ENCODE results near the gene CTBP1.

The CTBP1 gene

DNA sequence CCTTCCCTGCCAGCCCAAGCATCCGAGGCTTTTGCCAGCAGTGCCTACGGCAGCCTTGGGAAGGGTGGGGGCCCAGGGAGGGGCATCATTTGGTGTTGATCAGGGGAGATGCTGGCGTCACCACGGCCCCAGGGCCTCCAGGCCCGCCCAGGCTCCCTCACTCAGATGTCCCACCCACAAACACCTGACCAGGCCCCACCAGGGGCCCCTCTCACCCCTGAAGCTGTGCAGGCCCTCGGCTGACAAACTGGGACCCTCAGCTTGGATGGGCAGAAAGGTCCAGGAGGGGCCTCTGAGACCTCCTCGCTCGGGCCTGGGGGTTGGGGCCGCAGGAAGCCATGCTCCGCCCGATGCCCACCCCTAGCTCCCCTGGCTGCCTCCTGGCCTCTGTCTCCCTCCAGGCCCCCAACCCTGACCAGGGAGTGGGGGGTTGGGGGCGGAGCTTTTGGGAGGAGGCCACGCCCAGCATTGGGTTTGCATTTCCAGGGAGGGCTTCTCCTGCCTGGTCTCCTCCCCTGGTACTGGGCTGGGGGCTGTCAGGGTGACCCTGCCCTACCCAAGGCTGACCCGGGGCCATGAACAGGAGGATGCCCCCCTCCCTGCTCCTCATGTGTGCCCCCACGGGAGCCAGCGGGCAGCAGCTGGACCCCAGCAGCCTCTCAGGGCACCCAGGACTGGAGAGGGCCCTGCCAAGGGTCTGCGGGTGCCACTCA lies 43.2 kb downstream of the CTBP1 start:
- Histone ChIP-seq H3K4ac (ENCODE audit: low read depth, low read length) (no peak overlapping the region), H4K91ac (ENCODE audit: low read depth, low read length) (no peak overlapping the region), H2BK5ac (ENCODE audit: low read depth, low read length, poor library complexity) (no peak overlapping the region), H3K9me3 (ENCODE audit: insufficient read depth, low read depth, low read length) (no peaks in the 10 kb centered on the region), H3K36me3 (ENCODE audit: control insufficient read depth in 1 of 2, insufficient read depth in 2 of 2, low read length in 2 of 2) (peaks cover 5 to 9% of the 10 kb centered on the region in 2 experiments), H3K4me1 (ENCODE audit: control insufficient read depth in 1 of 2, insufficient read depth in 2 of 2, low read length in 2 of 2) (peaks cover 25 to 29% of the 10 kb centered on the region in 2 experiments), H4K8ac (ENCODE audit: low read depth, low read length) (no peak overlapping the region), H2BK120ac (ENCODE audit: insufficient read depth, low read length, poor library complexity) (no peak overlapping the region), H3K79me1 (ENCODE audit: low read length) (peaks cover 18% of the 10 kb centered on the region), H3K4me3 (ENCODE audit: low read depth, low read length) (no peak overlapping the region), H3K9ac (ENCODE audit: low read length) (no peak overlapping the region), H3K18ac (ENCODE audit: low read length) (no peak overlapping the region), H3K23ac (ENCODE audit: low read length) (no peak overlapping the region), H2BK12ac (ENCODE audit: low read length) (no peak overlapping the region), H3K14ac (ENCODE audit: low read length) (no peak overlapping the region), H2AK5ac (ENCODE audit: low read length) (no peak overlapping the region), H3K27ac (ENCODE audit: low read depth, low read length) (no peak overlapping the region), H4K12ac (ENCODE audit: low read depth, low read length) (no peak overlapping the region), H3K79me2 (ENCODE audit: control insufficient read depth, insufficient read depth, low read length, poor library complexity) (peaks cover 2% of the 10 kb centered on the region), H3K27me3 (ENCODE audit: insufficient read depth, low read length) (no peaks in the 10 kb centered on the region), H2AFZ (ENCODE audit: insufficient read depth, low read length, poor library complexity) (no peak overlapping the region), H3K4me2 (ENCODE audit: low read length) (no peak overlapping the region)
- no CpG with 5 or more reads among the region's 17 CpGs for WGBS (ENCODE audit: extremely low coverage, insufficient coverage, insufficient read length)
- DNase-seq: no peak

DNA sequence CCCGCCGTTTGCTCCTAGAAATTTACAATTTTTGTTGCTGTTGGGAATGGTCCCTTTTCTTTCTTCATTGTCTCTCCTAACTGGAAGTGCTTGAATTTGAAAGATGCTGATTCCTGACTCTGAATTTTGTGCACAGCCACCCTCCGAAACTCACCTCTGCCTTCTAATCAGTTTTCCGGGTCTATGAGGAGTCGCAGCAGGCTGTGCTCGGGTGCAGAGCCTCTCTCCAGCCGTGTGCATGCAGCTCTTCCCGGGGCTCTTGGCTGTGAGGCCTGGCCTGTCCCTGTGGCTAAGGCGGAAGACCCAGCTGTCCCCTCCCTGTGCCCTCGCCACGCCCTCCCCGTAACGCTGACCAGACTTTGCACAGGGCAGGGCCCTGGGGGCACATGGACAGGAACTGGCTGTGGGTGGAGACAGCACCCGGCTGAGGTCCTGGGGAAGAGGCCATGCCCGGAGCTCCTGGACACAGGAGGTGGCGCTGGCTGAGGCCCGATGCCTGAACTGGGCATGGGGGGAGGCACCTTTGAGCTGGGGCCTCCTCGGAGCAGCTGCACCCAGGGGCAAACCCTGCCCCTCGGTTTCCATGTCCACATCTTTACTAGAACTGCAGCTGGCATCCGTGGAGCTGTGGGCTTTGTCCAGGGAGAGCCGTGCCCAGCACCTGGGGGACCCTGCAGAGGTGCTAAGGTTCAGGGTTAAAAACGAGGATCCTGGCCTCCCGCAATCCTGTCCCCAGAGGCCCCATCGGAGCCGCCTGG lies 43.9 kb downstream of the CTBP1 start:
- no peak overlapping the region for H4K12ac ChIP-seq (ENCODE audit: low read depth, low read length)
- H3K4me1 ChIP-seq (ENCODE audit: control insufficient read depth in 1 of 2, insufficient read depth in 2 of 2, low read length in 2 of 2): peaks cover 17 to 30% of the 10 kb centered on the region in 2 experiments
- peak in 1 of 2 donors; percentile 47 for DNase-seq
- no peaks in the 10 kb centered on the region for H3K9me3 ChIP-seq (ENCODE audit: insufficient read depth, low read depth, low read length)
- no peak overlapping the region for H2BK12ac ChIP-seq (ENCODE audit: low read length)
- H3K4me3 ChIP-seq (ENCODE audit: low read depth, low read length): no peak overlapping the region
- no peak overlapping the region for H3K27ac ChIP-seq (ENCODE audit: low read depth, low read length)
- H3K27me3 ChIP-seq (ENCODE audit: insufficient read depth, low read length): no peaks in the 10 kb centered on the region
- no peaks in the 10 kb centered on the region for H3K79me2 ChIP-seq (ENCODE audit: control insufficient read depth, insufficient read depth, low read length, poor library complexity)
- no peak overlapping the region for H3K4me2 ChIP-seq (ENCODE audit: low read length)
- H4K91ac ChIP-seq (ENCODE audit: low read depth, low read length): no peak overlapping the region
- no peak overlapping the region for H2AK5ac ChIP-seq (ENCODE audit: low read length)
- H2BK120ac ChIP-seq (ENCODE audit: insufficient read depth, low read length, poor library complexity): no peak overlapping the region
- H3K23ac ChIP-seq (ENCODE audit: low read length): no peak overlapping the region
- H4K8ac ChIP-seq (ENCODE audit: low read depth, low read length): no peak overlapping the region
- peaks cover 14% of the 10 kb centered on the region for H3K79me1 ChIP-seq (ENCODE audit: low read length)
- H3K9ac ChIP-seq (ENCODE audit: low read length): no peak overlapping the region
- H3K18ac ChIP-seq (ENCODE audit: low read length): no peak overlapping the region
- no peak overlapping the region for H3K14ac ChIP-seq (ENCODE audit: low read length)
- H3K36me3 ChIP-seq (ENCODE audit: control insufficient read depth in 1 of 2, insufficient read depth in 2 of 2, low read length in 2 of 2): peaks cover 0 to 6% of the 10 kb centered on the region in 2 experiments
- H3K4ac ChIP-seq (ENCODE audit: low read depth, low read length): no peak overlapping the region
- no peak overlapping the region for H2AFZ ChIP-seq (ENCODE audit: insufficient read depth, low read length, poor library complexity)
- no CpG with 5 or more reads among the region's 25 CpGs for WGBS (ENCODE audit: extremely low coverage, insufficient coverage, insufficient read length)
- no peak overlapping the region for H2BK5ac ChIP-seq (ENCODE audit: low read depth, low read length, poor library complexity)

DNA sequence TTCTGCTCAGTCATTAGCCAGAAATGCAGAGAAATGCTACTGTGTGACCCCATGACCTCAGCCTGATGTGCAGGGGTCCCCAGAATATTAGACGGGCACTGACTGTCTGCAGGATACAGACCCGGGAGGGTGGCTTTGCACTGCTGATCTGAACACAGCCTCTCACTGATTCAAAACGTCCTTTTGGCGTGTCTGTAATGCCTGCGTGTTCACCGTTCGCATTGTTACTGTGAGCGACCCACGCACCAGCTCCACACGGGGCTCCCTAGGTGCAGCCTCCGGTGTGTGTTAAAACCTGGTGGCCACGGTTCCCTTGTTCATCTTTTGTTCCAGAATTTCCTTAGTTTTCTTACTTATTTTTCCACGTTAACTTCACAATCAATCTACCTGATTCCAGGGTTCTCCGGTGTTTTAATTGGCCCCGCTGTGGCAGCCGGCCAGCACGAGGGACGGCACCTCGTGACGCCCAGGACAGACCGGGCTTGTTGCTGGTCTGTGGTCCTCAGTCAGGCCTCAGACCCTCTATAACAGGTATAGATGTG lies 44.6 kb downstream of the CTBP1 start:
- Histone ChIP-seq H3K4ac (ENCODE audit: low read depth, low read length) (no peak overlapping the region), H3K4me3 (ENCODE audit: low read depth, low read length) (no peak overlapping the region), H3K23ac (ENCODE audit: low read length) (no peak overlapping the region), H4K8ac (ENCODE audit: low read depth, low read length) (no peak overlapping the region), H3K4me1 (ENCODE audit: control insufficient read depth in 1 of 2, insufficient read depth in 2 of 2, low read length in 2 of 2) (peaks cover 13 to 26% of the 10 kb centered on the region in 2 experiments), H3K36me3 (ENCODE audit: control insufficient read depth in 1 of 2, insufficient read depth in 2 of 2, low read length in 2 of 2) (peaks cover 0 to 6% of the 10 kb centered on the region in 2 experiments), H2BK5ac (ENCODE audit: low read depth, low read length, poor library complexity) (no peak overlapping the region), H3K27me3 (ENCODE audit: insufficient read depth, low read length) (no peaks in the 10 kb centered on the region), H4K91ac (ENCODE audit: low read depth, low read length) (no peak overlapping the region), H2BK120ac (ENCODE audit: insufficient read depth, low read length, poor library complexity) (no peak overlapping the region), H2AK5ac (ENCODE audit: low read length) (no peak overlapping the region), H3K18ac (ENCODE audit: low read length) (no peak overlapping the region), H3K9ac (ENCODE audit: low read length) (no peak overlapping the region), H3K79me1 (ENCODE audit: low read length) (peaks cover 10% of the 10 kb centered on the region), H3K9me3 (ENCODE audit: insufficient read depth, low read depth, low read length) (no peaks in the 10 kb centered on the region), H3K4me2 (ENCODE audit: low read length) (no peak overlapping the region), H3K79me2 (ENCODE audit: control insufficient read depth, insufficient read depth, low read length, poor library complexity) (no peaks in the 10 kb centered on the region), H2AFZ (ENCODE audit: insufficient read depth, low read length, poor library complexity) (no peak overlapping the region), H2BK12ac (ENCODE audit: low read length) (no peak overlapping the region), H3K14ac (ENCODE audit: low read length) (no peak overlapping the region), H3K27ac (ENCODE audit: low read depth, low read length) (no peak overlapping the region), H4K12ac (ENCODE audit: low read depth, low read length) (no peak overlapping the region)
- WGBS (ENCODE audit: extremely low coverage, insufficient coverage, insufficient read length): no CpG with 5 or more reads among the region's 21 CpGs
- no peak for DNase-seq

GRCh38 chr4:1203026-1203616 lies 45.8 kb downstream of the CTBP1 start:
- no peak overlapping the region for H4K91ac ChIP-seq (ENCODE audit: low read depth, low read length)
- peaks cover 1% of the 10 kb centered on the region for H3K9me3 ChIP-seq (ENCODE audit: insufficient read depth, low read depth, low read length)
- H3K4me1 ChIP-seq (ENCODE audit: control insufficient read depth in 1 of 2, insufficient read depth in 2 of 2, low read length in 2 of 2): peaks cover 3 to 14% of the 10 kb centered on the region in 2 experiments
- H3K23ac ChIP-seq (ENCODE audit: low read length): no peak overlapping the region
- H2BK5ac ChIP-seq (ENCODE audit: low read depth, low read length, poor library complexity): no peak overlapping the region
- H2BK12ac ChIP-seq (ENCODE audit: low read length): no peak overlapping the region
- no peak overlapping the region for H3K14ac ChIP-seq (ENCODE audit: low read length)
- DNase-seq: no peak
- H4K12ac ChIP-seq (ENCODE audit: low read depth, low read length): no peak overlapping the region
- H3K4ac ChIP-seq (ENCODE audit: low read depth, low read length): no peak overlapping the region
- H3K27me3 ChIP-seq (ENCODE audit: insufficient read depth, low read length): no peaks in the 10 kb centered on the region
- no peak overlapping the region for H3K9ac ChIP-seq (ENCODE audit: low read length)
- H3K27ac ChIP-seq (ENCODE audit: low read depth, low read length): no peak overlapping the region
- no peak overlapping the region for H4K8ac ChIP-seq (ENCODE audit: low read depth, low read length)
- H3K4me3 ChIP-seq (ENCODE audit: low read depth, low read length): no peak overlapping the region
- H2AFZ ChIP-seq (ENCODE audit: insufficient read depth, low read length, poor library complexity): no peak overlapping the region
- no peaks in the 10 kb centered on the region for H3K79me2 ChIP-seq (ENCODE audit: control insufficient read depth, insufficient read depth, low read length, poor library complexity)
- H3K79me1 ChIP-seq (ENCODE audit: low read length): no peaks in the 10 kb centered on the region
- no peak overlapping the region for H3K18ac ChIP-seq (ENCODE audit: low read length)
- no peak overlapping the region for H3K4me2 ChIP-seq (ENCODE audit: low read length)
- H2AK5ac ChIP-seq (ENCODE audit: low read length): no peak overlapping the region
- H3K36me3 ChIP-seq (ENCODE audit: control insufficient read depth in 1 of 2, insufficient read depth in 2 of 2, low read length in 2 of 2): no peaks in the 10 kb centered on the region
- WGBS (ENCODE audit: extremely low coverage, insufficient coverage, insufficient read length): no CpG with 5 or more reads among the region's 13 CpGs
- no peak overlapping the region for H2BK120ac ChIP-seq (ENCODE audit: insufficient read depth, low read length, poor library complexity)

All from trophoblast cell (in vitro differentiated cells and primary cell).